ENCODE measurements around the gene CLDN6.

- TF ChIP-seq EZH2 (IDR thresholded peaks at IDR 0.05; ENCODE audit: borderline replicate concordance, low read length) (no peak), CTCF (IDR thresholded peaks at IDR 0.05; ENCODE audit: low read length) (no peak)
Observed at GRCh38 chr16:3023669-3024478, 5.9 kb upstream of the CLDN6 start, which contains the start of the genes HCFC1R1 and THOC6.

Measured in OCI-LY1 (cell line).